Heart right ventricle (tissue), 16 donors: ENCODE results near the gene CCR5AS.

Experiments used
- ATAC-seq, 8 donors: fragments of 200-7000 bp; cut with Tn5 transposase; one replicate each; pipeline ENCODE4 v1.9.1; 2020; ENCODE audit warnings: mild to moderate bottlenecking in 8 of 8, moderate library complexity in 8 of 8, moderate number of reproducible peaks in 1 of 8
- DNase-seq, 2 donors: peaks; one replicate each; pipeline ENCODE4 v3.0.0-alpha.2; 2020
- H3K27ac ChIP-seq, 10 donors: fragments of 200-600 bp; sonication (generic) in 2 of 10; one replicate each; pipeline versions ENCODE4 v1.5.0 to v1.8.0; 2020 to 2022; ENCODE audit warnings: mild to moderate bottlenecking in 3 of 10
- H3K27me3 ChIP-seq, 7 donors: fragments of 200-600 bp; one replicate each; pipeline ENCODE4 v1.8.0; 2021 to 2022; ENCODE audit warnings: mild to moderate bottlenecking in 2 of 7
- H3K36me3 ChIP-seq, 9 donors: fragments of 200-600 bp; sonication (generic) in 1 of 9; one replicate each; pipeline versions ENCODE4 v1.5.0 to v1.8.0; 2020 to 2022; ENCODE audit warnings: mild to moderate bottlenecking in 2 of 9
- H3K4me1 ChIP-seq, 9 donors: fragments of 200-600 bp; sonication (generic) in 1 of 9; one replicate each; pipeline versions ENCODE4 v1.5.0 to v1.8.0; 2020 to 2022; ENCODE audit warnings: mild to moderate bottlenecking in 4 of 9
- H3K4me3 ChIP-seq, 10 donors: fragments of 200-600 bp; sonication (generic) in 2 of 10; one replicate each; pipeline versions ENCODE4 v1.5.0 to v1.8.0; 2020 to 2022; ENCODE audit warnings: mild to moderate bottlenecking in 7 of 10, moderate library complexity in 2 of 10
- H3K9me3 ChIP-seq, 11 donors: fragments of 200-600 bp in 10 of 11; sonication (generic) in 2 of 11; one replicate each; pipeline versions ENCODE4 v1.5.0 to v1.8.0; 2013 to 2022; ENCODE audit warnings: mild to moderate bottlenecking in 2 of 11, control low read depth in 1 of 11, moderate library complexity in 1 of 11
- CTCF ChIP-seq, 9 donors: fragments of 200-600 bp; sonication (generic) in 2 of 9; IDR thresholded peaks; one replicate each; pipeline versions ENCODE4 v1.5.0 to v1.8.0; 2021 to 2022; ENCODE audit warnings: antibody characterized with exemption in 9 of 9, mild to moderate bottlenecking in 5 of 9, moderate library complexity in 1 of 9
- WGBS, 2 donors: extraction: QIAGEN DNeasy Blood & Tissue Kit; methylation state at CpG; one replicate each; pipeline ENCODE4 v1.1.7; 2013; ENCODE audit warnings: inconsistent platforms in 1 of 2; 5-methylcytosine and 5-hydroxymethylcytosine counted together
- intact Hi-C, 10 donors: fragments of 100-400 bp; cut with DNase I; formaldehyde crosslinking; loops; one replicate each; pipeline versions ENCODE4 v1.11.1 to v1.14.2; 2022
- donor health status: Arrhythmogenic right ventricular cardiomyopathy.
- donor health status: ischemic (EF 13 %, LVEDD 7.1; RV severe dilation, severe dysfunction).
- donor health status: healthy with polysubstance abuse.
- donor health status: DM: no; HTN: yes; CAD: no.
- donor health status: DM: no; HTN: no; CAD: no.
- donor health status: ischemic (EF 25% LVEDD 6.9; RV normal size, moderate dysfunction).
- donor health status: ischemic (EF 25% LVEDD 5.7; RV mildly dilated, moderate dysfunction).
- donor health status: healthy.
- donor health status: DM: yes; HTN: yes; CAD: no.
- donor health status: Ischemic cardiomyopathy.
- donor health status: ischemic (EF 35%, LVEDD 5.7; RV mildly dilated, moderate dysfunction).
- donor health status: nonischemic (EF 11% LVEDD 7.7; RV severe dilation, severe dysfunction).
- donor health status: DM: yes; HTN: yes; CAD: no.
- donor health status: PGD.
- donor health status: ischemic (EF 29% LVEDD 5.4; RV normal size, mild dysfunction).
- donor health status: nonischemic (EF 23%, LVEDD 6.1; RV moderate dilation, normal function).

CCR5AS gene

GRCh38 chr3:46354984-46355383 lies 51.9 kb downstream of the CCR5AS start:
- no peak for ATAC-seq

GRCh38 chr3:46354478-46354877 lies 52.4 kb downstream of the CCR5AS start:
- no peaks in the 10 kb centered on the region for H3K36me3 ChIP-seq
- TF ChIP-seq CTCF (IDR thresholded peaks at IDR 0.05), result no peak
- H3K9me3 ChIP-seq, result no peaks in the 10 kb centered on the region
- peaks cover 0 to 55% (median 0%) of the 10 kb centered on the region in 9 donors for H3K4me1 ChIP-seq
- intact Hi-C loops, result no loop called here
- H3K4me3 ChIP-seq, result peak overlapping the region in 2 of 10 donors; percentile 7 to 36
- whole genome bisulfite sequencing, 2 donors, result 27 to 30% methylated on average over 1 of the region's 1 CpG
- DNase-seq, result no peak
- no peak for ATAC-seq
- H3K27ac ChIP-seq, result peak overlapping the region in 1 of 10 donors; percentile 72
- peaks cover 0 to 50% (median 18%) of the 10 kb centered on the region in 7 donors for H3K27me3 ChIP-seq

More at GRCh38 chr3:46354984-46355383, 51.9 kb downstream of the CCR5AS start:
- intact Hi-C loops, result no loop called here
- H3K27ac ChIP-seq, result peak overlapping the region in 1 of 10 donors; percentile 72
- no peak for DNase-seq
- H3K4me3 ChIP-seq, result peak overlapping the region in 1 of 10 donors; percentile 36
- no peaks in the 10 kb centered on the region for H3K9me3 ChIP-seq
- TF ChIP-seq CTCF (IDR thresholded peaks at IDR 0.05), result no peak
- peaks cover 0 to 55% (median 0%) of the 10 kb centered on the region in 9 donors for H3K4me1 ChIP-seq
- H3K27me3 ChIP-seq, result peaks cover 0 to 50% (median 18%) of the 10 kb centered on the region in 7 donors
- no peaks in the 10 kb centered on the region for H3K36me3 ChIP-seq

GRCh38 chr3:46353647-46354410 lies 53.0 kb downstream of the CCR5AS start, which contains the start of gene CCR2:
Gene CCR2, plus strand, starts transcription at chr3:46354111. Its CDS starts 3,417 bp downstream, at chr3:46357528.
- peak within 1 kb of the TSS in 1 of 10 donors; percentile 72 for H3K27ac ChIP-seq
- peak within 1 kb of the TSS in 2 of 10 donors; percentile 7 to 36 for H3K4me3 ChIP-seq
- H3K9me3 ChIP-seq, result no peaks in the 10 kb centered on the region
- H3K27me3 ChIP-seq, result peaks cover 0 to 54% (median 18%) of the 10 kb centered on the region in 7 donors
- H3K36me3 ChIP-seq, result no peaks in the 10 kb centered on the region
- TF ChIP-seq CTCF (IDR thresholded peaks at IDR 0.05), result no peak
- 66 to 69% methylated on average over 7 of the region's 7 CpGs for WGBS, 2 donors
- ATAC-seq (no peak), DNase-seq (no peak)
- intact Hi-C loops, result no loop called here
- peaks cover 0 to 55% (median 0%) of the 10 kb centered on the region in 9 donors for H3K4me1 ChIP-seq

GRCh38 chr3:46353090-46353489 lies 53.8 kb downstream of the CCR5AS start:
- no peaks in the 10 kb centered on the region for H3K36me3 ChIP-seq
- peaks cover 0 to 55% (median 18%) of the 10 kb centered on the region in 7 donors for H3K27me3 ChIP-seq
- DNase-seq, result no peak
- TF ChIP-seq CTCF (IDR thresholded peaks at IDR 0.05), result no peak
- H3K4me3 ChIP-seq, result no peak overlapping the region
- intact Hi-C loops, result no loop called here
- 73 to 82% methylated on average over 4 of the region's 4 CpGs for WGBS, 2 donors
- ATAC-seq, result no peak
- no peaks in the 10 kb centered on the region for H3K9me3 ChIP-seq
- H3K27ac ChIP-seq, result no peak overlapping the region
- H3K4me1 ChIP-seq, result peaks cover 0 to 49% (median 0%) of the 10 kb centered on the region in 9 donors
